ENCODE measurements around the gene POLE2. TPM values are rescaled to one million over a fixed set of nuclear protein-coding genes. Genes with fewer than 3 reads are reported as not detected.

POLE2 gene
- total and polyA plus RNA-seq, 2 of the 13 experiments (the other 11 are each of a cell fraction or from before 2014, with no cell fraction given): 16.6 to 37.0 TPM

GRCh38 chr14:49598485-49599300 lies 89.3 kb downstream of the POLE2 start, which contains the start of gene LRR1 (continued):
- no peak for TF ChIP-seq THRA (CRISPR knock-in tag; IDR thresholded peaks at IDR 0.05; ENCODE audit: borderline replicate concordance)
- 0 out of 2 replicates have a peak, but pooled peaks have one; percentile 2 for TF ChIP-seq ZKSCAN5 (CRISPR knock-in tag; IDR thresholded peaks at IDR 0.05)
- 0 out of 2 replicates have a peak, but pooled peaks have one; percentile 17 for TF ChIP-seq NFIC (IDR thresholded peaks at IDR 0.05; ENCODE audit: low read length)
- TF ChIP-seq THAP8 (CRISPR knock-in tag; IDR thresholded peaks at IDR 0.05; ENCODE audit: borderline replicate concordance): peak; percentile 78
- TF ChIP-seq ZNF589 (CRISPR knock-in tag; conservative IDR thresholded peaks at IDR 0.05): peak; percentile 79; the same call in 1 of the 2 replicates
- TF ChIP-seq SYNCRIP (IDR thresholded peaks at IDR 0.05; ENCODE audit: insufficient read depth, low read depth, low read length): no peak
- TF ChIP-seq ZNF354B (CRISPR knock-in tag; IDR thresholded peaks at IDR 0.05): no peak
- TF ChIP-seq RBM22 (optimal IDR thresholded peaks at IDR 0.05; ENCODE audit: low read length): no peak
- TF ChIP-seq ZNF724P (CRISPR knock-in tag; IDR thresholded peaks at IDR 0.05; ENCODE audit: borderline replicate concordance): no peak
- TF ChIP-seq ATF7-NPFF (CRISPR knock-in tag; IDR thresholded peaks at IDR 0.05; ENCODE audit: low read depth): peak; percentile 85
- peak; percentile 83; the same call in 1 of the 2 replicates for TF ChIP-seq ZNF816 (CRISPR knock-in tag; IDR thresholded peaks at IDR 0.05; ENCODE audit: borderline replicate concordance)
- no peak for TF ChIP-seq ZBTB42 (CRISPR knock-in tag; IDR thresholded peaks at IDR 0.05)
- TF ChIP-seq ZNF232 (CRISPR knock-in tag; IDR thresholded peaks at IDR 0.05; ENCODE audit: borderline replicate concordance): peak; percentile 74
- no peak for TF ChIP-seq KLF12 (CRISPR knock-in tag; IDR thresholded peaks at IDR 0.05; ENCODE audit: borderline replicate concordance)
- peak; percentile 74 for TF ChIP-seq SMAD3 (CRISPR knock-in tag; IDR thresholded peaks at IDR 0.05)
- no peak for TF ChIP-seq SUZ12 (IDR thresholded peaks at IDR 0.05; ENCODE audit: low read depth, low read length)
- TF ChIP-seq ARID3A (IDR thresholded peaks at IDR 0.05; ENCODE audit: low read depth, low read length): peak; percentile 45; the same call in 1 of the 2 replicates
- peak; percentile 44; the same call in 1 of the 2 replicates for TF ChIP-seq FOXJ3 (CRISPR knock-in tag; IDR thresholded peaks at IDR 0.05; ENCODE audit: borderline replicate concordance)
- peak; percentile 27 for TF ChIP-seq ERF (CRISPR knock-in tag; IDR thresholded peaks at IDR 0.05)
- TF ChIP-seq JARID2 (CRISPR knock-in tag; IDR thresholded peaks at IDR 0.05; ENCODE audit: insufficient replicate concordance): no peak
- TF ChIP-seq ZNF749 (CRISPR knock-in tag; IDR thresholded peaks at IDR 0.05; ENCODE audit: borderline replicate concordance): peak; percentile 74; the same call in 1 of the 2 replicates
- peak; percentile 84 for TF ChIP-seq MEIS2 (CRISPR knock-in tag; IDR thresholded peaks at IDR 0.05)
- TF ChIP-seq IRF1 (CRISPR knock-in tag; IDR thresholded peaks at IDR 0.05; ENCODE audit: low read depth): peak; percentile 73; the same call in 1 of the 2 replicates
- TF ChIP-seq ZNF382 (CRISPR knock-in tag; IDR thresholded peaks at IDR 0.05; ENCODE audit: borderline replicate concordance): no peak
- TF ChIP-seq ZEB1 (IDR thresholded peaks at IDR 0.05; ENCODE audit: insufficient replicate concordance, low read depth): no peak
